ENCODE data around the gene ACADSB. TPM values are rescaled to one million over a fixed set of nuclear protein-coding genes. Genes with fewer than 3 reads are reported as not detected.

Gene ACADSB
- total RNA-seq, 5 donors from 2014 or later (not counting 1 experiment from before 2014, with no cell fraction given) = 25.3 to 33.8 (median 33.0) TPM

- Mint-ChIP-seq H3K9me3 (no peaks in the 10 kb centered on the region), H3K4me1 (no peaks in the 10 kb centered on the region), H3K27ac (no peak overlapping the region), H3K4me3 (no peak overlapping the region), H3K36me3 (no peaks in the 10 kb centered on the region), H3K27me3 (peaks cover 22 to 25% of the 10 kb centered on the region in 2 donors)
- no peaks in the 10 kb centered on the region for H3K36me3 ChIP-seq (ENCODE audit: control insufficient read depth in 2 of 2, extremely low read depth in 1 of 2, insufficient read depth in 1 of 2, low read length in 1 of 2)
- 69% methylated on average over 6 of the region's 9 CpGs for WGBS (ENCODE audit: insufficient coverage)
- DNase-seq = no peak
- no peaks in the 10 kb centered on the region for H3K4me1 ChIP-seq (ENCODE audit: control insufficient read depth in 1 of 2, extremely low read depth in 1 of 2, insufficient read depth in 2 of 2, low read length in 2 of 2)
- no peaks in the 10 kb centered on the region for H3K9me3 ChIP-seq
- CTCF ChIA-PET = interaction anchor here in 1 of 2 donors (0.6 kb wide), 1 partner anchor 301 kb away, joined by 3 read pairs; no protein-coding TSS in a partner anchor
- ATAC-seq (replicated peaks in 1 of 4) = no peak
- POLR2A ChIA-PET = no interaction called here
- H3K4me3 ChIP-seq (ENCODE audit: control insufficient read depth in 1 of 2, extremely low read depth in 1 of 2, low read length in 1 of 2) = no peak overlapping the region
- H3K27ac ChIP-seq (ENCODE audit: low read length) = no peak overlapping the region
- peaks cover 0 to 22% of the 10 kb centered on the region in 2 experiments for H3K27me3 ChIP-seq (replicated peaks in 1 of 2; ENCODE audit: control insufficient read depth in 2 of 2, extremely low read depth in 1 of 2, insufficient read depth in 2 of 2, low read length in 1 of 2)
These were observed 95.1 kb downstream of the ACADSB start for GRCh38 chr10:123103944-123104343.

Other genes starting within 250 kb of the ACADSB start
- 1 to 10 TPM; 1.2 to 4.9 (median 4.1) TPM for gene CUZD1, start 163.1 kb upstream of the ACADSB start, total RNA-seq
- gene FAM24B, start 129.4 kb upstream of the ACADSB start, total RNA-seq = 10 to 100 TPM; 12.7 to 18.0 (median 14.3) TPM
- gene FAM24A, start 98.4 kb upstream of the ACADSB start, total RNA-seq = not detected
- 10 to 100 TPM in 3 of 5 donors, 1 to 10 TPM in 2; 7.1 to 13.2 (median 11.5) TPM for gene C10orf88, start 54.8 kb upstream of the ACADSB start, total RNA-seq
- gene PSTK, start 28.6 kb upstream of the ACADSB start, total RNA-seq = 10 to 100 TPM in 2 of 5 donors, 1 to 10 TPM in 3; 3.7 to 12.1 (median 5.2) TPM
- gene IKZF5, start 211 bp upstream of the ACADSB start, total RNA-seq = 10 to 100 TPM; 22.6 to 68.1 (median 29.4) TPM
- under 1 TPM in 1 of 5 donors, not detected in 4; 0.33 TPM for gene HMX3, start 127.0 kb downstream of the ACADSB start, total RNA-seq
- gene HMX2, start 139.1 kb downstream of the ACADSB start, total RNA-seq = not detected
- gene BUB3, start 145.4 kb downstream of the ACADSB start, total RNA-seq = 100 to 1,000 TPM; 116 to 139 (median 127) TPM